ENCODE measurements around the gene TANK. TPM values are rescaled to one million over a fixed set of nuclear protein-coding genes. Genes with fewer than 3 reads are reported as not detected.

The TANK gene
- total RNA-seq, 3 donors from 2014 or later (not counting 1 experiment from before 2014, with no cell fraction given), result 68.9 to 121 (median 76.1) TPM

DNA sequence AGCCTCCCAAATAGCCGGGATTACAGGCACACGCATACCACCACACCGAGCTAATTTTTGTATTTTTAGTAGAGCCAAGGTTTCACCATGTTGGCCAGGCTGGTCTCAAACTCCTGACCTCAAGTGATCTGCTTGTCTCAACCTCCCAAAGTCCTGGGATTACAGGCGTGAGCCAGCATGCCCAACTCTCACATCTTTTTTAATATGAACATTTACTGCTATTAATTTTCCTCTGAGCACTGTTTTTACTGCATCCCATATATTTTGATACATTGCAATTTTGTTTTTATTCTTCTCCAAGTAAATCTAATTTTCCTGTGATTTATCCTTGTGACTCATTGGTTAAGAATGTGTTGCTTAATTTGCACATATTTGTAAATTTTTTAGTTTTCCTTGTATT, 9.5 kb upstream of the TANK start:
- Mint-ChIP-seq H3K27ac (no peak overlapping the region), H3K4me3 (no peak overlapping the region), H3K36me3 (peaks cover 44% of the 10 kb centered on the region), H3K4me1 (peaks cover 9 to 10% of the 10 kb centered on the region in 2 donors), H3K9me3 (peaks cover 9 to 14% of the 10 kb centered on the region in 2 donors), H3K27me3 (ENCODE audit: low read depth in 2 of 2) (peaks cover 0 to 2% of the 10 kb centered on the region in 2 donors)
- ATAC-seq (no peak), DNase-seq (no peak)
- no peaks in the 10 kb centered on the region for H3K27me3 ChIP-seq (ENCODE audit: control insufficient read depth, insufficient read depth, low read length)
- WGBS (ENCODE audit: insufficient coverage), result 100% methylated on average over 4 of the region's 4 CpGs
- TF ChIP-seq, protein P1, sequence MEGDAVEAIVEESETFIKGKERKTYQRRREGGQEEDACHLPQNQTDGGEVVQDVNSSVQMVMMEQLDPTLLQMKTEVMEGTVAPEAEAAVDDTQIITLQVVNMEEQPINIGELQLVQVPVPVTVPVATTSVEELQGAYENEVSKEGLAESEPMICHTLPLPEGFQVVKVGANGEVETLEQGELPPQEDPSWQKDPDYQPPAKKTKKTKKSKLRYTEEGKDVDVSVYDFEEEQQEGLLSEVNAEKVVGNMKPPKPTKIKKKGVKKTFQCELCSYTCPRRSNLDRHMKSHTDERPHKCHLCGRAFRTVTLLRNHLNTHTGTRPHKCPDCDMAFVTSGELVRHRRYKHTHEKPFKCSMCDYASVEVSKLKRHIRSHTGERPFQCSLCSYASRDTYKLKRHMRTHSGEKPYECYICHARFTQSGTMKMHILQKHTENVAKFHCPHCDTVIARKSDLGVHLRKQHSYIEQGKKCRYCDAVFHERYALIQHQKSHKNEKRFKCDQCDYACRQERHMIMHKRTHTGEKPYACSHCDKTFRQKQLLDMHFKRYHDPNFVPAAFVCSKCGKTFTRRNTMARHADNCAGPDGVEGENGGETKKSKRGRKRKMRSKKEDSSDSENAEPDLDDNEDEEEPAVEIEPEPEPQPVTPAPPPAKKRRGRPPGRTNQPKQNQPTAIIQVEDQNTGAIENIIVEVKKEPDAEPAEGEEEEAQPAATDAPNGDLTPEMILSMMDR (IDR thresholded peaks at IDR 0.05), result no peak
- intact Hi-C loops (cut with micrococcal nuclease), result no loop called here
- H3K4me3 ChIP-seq (ENCODE audit: low read length), result no peak overlapping the region
- peaks cover 5% of the 10 kb centered on the region for H3K9me3 ChIP-seq (ENCODE audit: control insufficient read depth, insufficient read depth, low read length)
- peaks cover 5% of the 10 kb centered on the region for H3K4me1 ChIP-seq (ENCODE audit: control insufficient read depth, insufficient read depth, low read length)
- no peak overlapping the region for H3K27ac ChIP-seq (ENCODE audit: low read length)
- peaks cover 2% of the 10 kb centered on the region for H3K36me3 ChIP-seq (ENCODE audit: control insufficient read depth, insufficient read depth, low read length)

DNA sequence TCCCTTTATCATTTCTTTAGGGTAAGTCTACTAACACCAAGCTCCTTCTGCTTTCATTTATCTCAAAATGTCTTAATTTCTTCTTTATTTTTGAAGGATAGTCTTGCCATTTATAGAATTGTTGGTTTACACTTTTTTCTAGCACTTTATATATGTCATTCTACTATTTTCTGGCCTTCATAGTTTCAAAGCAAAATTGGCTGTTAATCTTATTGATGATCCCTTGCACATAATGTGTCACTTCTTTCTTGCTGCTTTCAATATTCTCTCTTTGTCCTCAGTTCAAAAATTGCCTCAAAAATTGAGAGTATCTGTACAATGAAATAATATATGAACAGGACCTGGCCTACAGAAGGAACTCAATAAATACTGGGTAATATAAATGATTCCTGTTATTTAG, 7.9 kb upstream of the TANK start:
- intact Hi-C loops (cut with micrococcal nuclease), result no loop called here

DNA sequence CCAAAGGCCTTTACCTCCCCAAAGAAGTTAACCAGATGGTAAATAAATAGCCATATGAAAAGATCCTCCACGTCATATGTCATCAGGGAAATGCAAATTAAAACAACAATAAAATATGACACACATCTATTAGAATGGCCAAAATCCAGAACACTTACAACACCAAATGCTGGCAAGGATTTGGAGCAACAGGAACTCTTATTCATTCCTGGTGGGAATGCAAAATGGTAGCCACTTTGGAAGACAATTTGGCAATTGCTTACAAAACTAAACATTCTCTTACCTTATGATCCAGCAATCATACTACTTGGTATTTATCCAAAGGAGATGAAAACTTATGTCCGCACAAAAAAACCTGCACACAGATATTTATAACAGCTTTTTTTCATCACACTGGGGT, 1.3 kb upstream of the TANK start:
- peaks cover 8% of the 10 kb centered on the region for H3K36me3 ChIP-seq (ENCODE audit: control insufficient read depth, insufficient read depth, low read length)
- intact Hi-C loops (cut with micrococcal nuclease), result no loop called here
- Mint-ChIP-seq H3K27me3 (ENCODE audit: low read depth in 2 of 2) (peaks cover 0 to 2% of the 10 kb centered on the region in 2 donors), H3K27ac (peak overlapping the region; percentile 91 to 96), H3K36me3 (no peaks in the 10 kb centered on the region), H3K4me3 (peak overlapping the region; percentile 76), H3K9me3 (no peaks in the 10 kb centered on the region), H3K4me1 (peaks cover 25 to 27% of the 10 kb centered on the region in 2 donors)
- no peaks in the 10 kb centered on the region for H3K27me3 ChIP-seq (ENCODE audit: control insufficient read depth, insufficient read depth, low read length)
- no peak for ATAC-seq
- H3K9me3 ChIP-seq (ENCODE audit: control insufficient read depth, insufficient read depth, low read length), result no peaks in the 10 kb centered on the region
- H3K27ac ChIP-seq (ENCODE audit: low read length), result no peak overlapping the region
- no peaks in the 10 kb centered on the region for H3K4me1 ChIP-seq (ENCODE audit: control insufficient read depth, insufficient read depth, low read length)
- DNase-seq, result no peak
- WGBS (ENCODE audit: insufficient coverage), result 89% methylated on average over 1 of the region's 2 CpGs
- H3K4me3 ChIP-seq (ENCODE audit: low read length), result no peak overlapping the region
- TF ChIP-seq, protein P1 (IDR thresholded peaks at IDR 0.05), result no peak

More for the DNA sequence above, 7.9 kb upstream of the TANK start:
- no peak for DNase-seq
- H3K4me1 ChIP-seq (ENCODE audit: control insufficient read depth, insufficient read depth, low read length), result no peaks in the 10 kb centered on the region
- Mint-ChIP-seq H3K4me3 (no peak overlapping the region), H3K27ac (no peak overlapping the region), H3K9me3 (peaks cover 9 to 14% of the 10 kb centered on the region in 2 donors), H3K27me3 (ENCODE audit: low read depth in 2 of 2) (peaks cover 0 to 2% of the 10 kb centered on the region in 2 donors), H3K4me1 (no peaks in the 10 kb centered on the region), H3K36me3 (peaks cover 44% of the 10 kb centered on the region)
- TF ChIP-seq, protein P1 (IDR thresholded peaks at IDR 0.05), result no peak
- peaks cover 5% of the 10 kb centered on the region for H3K9me3 ChIP-seq (ENCODE audit: control insufficient read depth, insufficient read depth, low read length)
- H3K4me3 ChIP-seq (ENCODE audit: low read length), result no peak overlapping the region
- peaks cover 2% of the 10 kb centered on the region for H3K36me3 ChIP-seq (ENCODE audit: control insufficient read depth, insufficient read depth, low read length)
- H3K27me3 ChIP-seq (ENCODE audit: control insufficient read depth, insufficient read depth, low read length), result no peaks in the 10 kb centered on the region
- ATAC-seq, result no peak
- H3K27ac ChIP-seq (ENCODE audit: low read length), result no peak overlapping the region
